Measurements from ENCODE around the gene RNPEPL1.

DNA sequence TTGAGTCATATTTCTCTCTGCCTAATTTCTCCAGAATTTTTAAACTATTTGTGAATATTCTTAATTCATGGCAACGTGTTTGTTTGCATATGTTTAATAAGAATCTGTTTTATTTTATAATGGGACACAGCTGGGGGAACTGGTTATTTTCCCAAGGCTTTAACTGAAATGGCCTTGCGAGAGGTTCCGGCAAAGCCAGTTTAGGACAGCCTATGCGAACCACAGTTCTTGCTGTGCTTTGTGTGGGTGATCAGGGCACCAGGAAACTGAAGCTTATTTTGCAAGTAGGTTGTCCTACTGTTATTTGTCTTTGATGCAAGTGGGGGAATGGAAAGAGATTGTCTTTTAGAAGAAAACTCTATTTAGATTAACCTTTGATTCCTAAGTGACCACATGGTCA lies 17.0 kb upstream of the RNPEPL1 start:
- TF ChIP-seq, protein P1, sequence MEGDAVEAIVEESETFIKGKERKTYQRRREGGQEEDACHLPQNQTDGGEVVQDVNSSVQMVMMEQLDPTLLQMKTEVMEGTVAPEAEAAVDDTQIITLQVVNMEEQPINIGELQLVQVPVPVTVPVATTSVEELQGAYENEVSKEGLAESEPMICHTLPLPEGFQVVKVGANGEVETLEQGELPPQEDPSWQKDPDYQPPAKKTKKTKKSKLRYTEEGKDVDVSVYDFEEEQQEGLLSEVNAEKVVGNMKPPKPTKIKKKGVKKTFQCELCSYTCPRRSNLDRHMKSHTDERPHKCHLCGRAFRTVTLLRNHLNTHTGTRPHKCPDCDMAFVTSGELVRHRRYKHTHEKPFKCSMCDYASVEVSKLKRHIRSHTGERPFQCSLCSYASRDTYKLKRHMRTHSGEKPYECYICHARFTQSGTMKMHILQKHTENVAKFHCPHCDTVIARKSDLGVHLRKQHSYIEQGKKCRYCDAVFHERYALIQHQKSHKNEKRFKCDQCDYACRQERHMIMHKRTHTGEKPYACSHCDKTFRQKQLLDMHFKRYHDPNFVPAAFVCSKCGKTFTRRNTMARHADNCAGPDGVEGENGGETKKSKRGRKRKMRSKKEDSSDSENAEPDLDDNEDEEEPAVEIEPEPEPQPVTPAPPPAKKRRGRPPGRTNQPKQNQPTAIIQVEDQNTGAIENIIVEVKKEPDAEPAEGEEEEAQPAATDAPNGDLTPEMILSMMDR (IDR thresholded peaks at IDR 0.05): no peak
- no peak for TF ChIP-seq POLR2A (IDR thresholded peaks at IDR 0.05)

All from testis (tissue), 2 donors.